Superior temporal gyrus (tissue), 1 donor: ENCODE measurements around the gene CD55.
"Not testable (repeated sequence)": the region's sequence is repeated elsewhere in the genome, so short reads cannot be mapped to it uniquely, and the experiment has no call there.

Experiments
- DNase-seq: peaks from one replicate; pipeline ENCODE4 v3.0.0-alpha.2; 2016; ENCODE audit errors: extremely low spot score

CD55 gene

GRCh38 chr1:207305489-207305873 is 16.0 kb upstream of the CD55 start:
- DNase-seq: no peak

GRCh38 chr1:207306023-207306422 is 15.5 kb upstream of the CD55 start:
- DNase-seq: no peak

GRCh38 chr1:207306603-207307002 is 14.9 kb upstream of the CD55 start:
- DNase-seq: no peak

- no peak for DNase-seq
Measured at GRCh38 chr1:207308451-207309190, 12.9 kb upstream of the CD55 start.

GRCh38 chr1:207309745-207310273 is 11.7 kb upstream of the CD55 start:
- no peak for DNase-seq

- no peak for DNase-seq
Measured at GRCh38 chr1:207311888-207312603, 9.4 kb upstream of the CD55 start.

GRCh38 chr1:207312604-207312920 is 8.9 kb upstream of the CD55 start:
- DNase-seq: no peak

- no peak for DNase-seq
Measured at GRCh38 chr1:207313131-207313530, 8.3 kb upstream of the CD55 start.

GRCh38 chr1:207314816-207315215 is 6.7 kb upstream of the CD55 start:
- no peak for DNase-seq

GRCh38 chr1:207315435-207315834 is 6.0 kb upstream of the CD55 start:
- no peak for DNase-seq

GRCh38 chr1:207316141-207316540 is 5.3 kb upstream of the CD55 start:
- no peak for DNase-seq

- DNase-seq: no peak
Measured at GRCh38 chr1:207316622-207317391, 4.7 kb upstream of the CD55 start.

GRCh38 chr1:207317561-207317960 is 3.9 kb upstream of the CD55 start:
- no peak for DNase-seq

- no peak for DNase-seq
Measured at GRCh38 chr1:207318072-207318619, 3.3 kb upstream of the CD55 start.

- no peak for DNase-seq
Measured at GRCh38 chr1:207319199-207319598, 2.3 kb upstream of the CD55 start.

GRCh38 chr1:207320105-207320504 is 1.4 kb upstream of the CD55 start:
- DNase-seq: not testable (repeated sequence)

- DNase-seq: peak; percentile 61
Measured at GRCh38 chr1:207321790-207322645, 540 bp downstream of the CD55 start.

- DNase-seq: no peak
Measured at GRCh38 chr1:207323425-207324225, 2.1 kb downstream of the CD55 start.

GRCh38 chr1:207328004-207328403 is 6.5 kb downstream of the CD55 start:
- DNase-seq: no peak

GRCh38 chr1:207328908-207329440 is 7.5 kb downstream of the CD55 start:
- DNase-seq: no peak
